OCI-LY7 (cell line): ENCODE results near the gene HDHD5. TPM values are rescaled to one million over a fixed set of nuclear protein-coding genes. Genes with fewer than 3 reads are reported as not detected.

Source experiments
- Bru-seq: library from RNA; stranded (reverse); fragments of 400-500 nt; gene quantifications from one replicate; lab custom pipeline; 2021; lab: Mats Ljungman, UMichigan
- BruChase-seq, 2 experiments: library from RNA; stranded (reverse); fragments of 400-500 nt; gene quantifications; one replicate each; lab custom pipeline; 2021; lab: Mats Ljungman, UMichigan
- BruUV-seq: library from RNA; stranded (reverse); fragments of 400-500 nt; replicated peaks from 2 replicates; lab custom pipeline; 2021; lab: Mats Ljungman, UMichigan
- CTCF ChIA-PET: fragments of 300-600 bp; sonication (Branson Sonifier 250); formaldehyde crosslinking; loops from one replicate; lab custom pipeline; 2022; ENCODE audit warnings: antibody characterized with exemption; ENCODE audit not compliant: unreplicated experiment; lab: Charles Lee
- POLR2A ChIA-PET: fragments of 300-600 bp; sonication (Branson Sonifier 250); formaldehyde crosslinking; loops from one replicate; lab custom pipeline; 2022; ENCODE audit warnings: antibody characterized with exemption; lab: Charles Lee
- DNase-seq: peaks from one replicate; pipeline ENCODE4 v3.0.0-alpha.2; 2015; ENCODE audit warnings: low spot score
- H2AFZ ChIP-seq: fragments of 200-600 bp; sonication (generic), shearing (Covaris generic); 2 replicates; pipeline ENCODE4 v1.6.1; 2014; ENCODE audit warnings: mild to moderate bottlenecking, antibody characterized with exemption, low read length, moderate library complexity
- H3K27ac ChIP-seq: fragments of 200-600 bp; sonication (generic); 2 replicates; pipeline ENCODE4 v1.5.1; 2014; ENCODE audit warnings: mixed run types, low read depth, mild to moderate bottlenecking, moderate library complexity, low read length, inconsistent platforms; ENCODE audit not compliant: poor library complexity, severe bottlenecking
- H3K36me3 ChIP-seq: fragments of 200-600 bp; sonication (generic); 2 replicates; pipeline ENCODE4 v1.6.1; 2014; ENCODE audit warnings: mild to moderate bottlenecking, antibody characterized with exemption, low read length, moderate library complexity, mixed read lengths; ENCODE audit not compliant: insufficient read depth
- H3K4me1 ChIP-seq: fragments of 200-600 bp; sonication (generic); 2 replicates; pipeline ENCODE4 v1.5.1; 2014; ENCODE audit warnings: mild to moderate bottlenecking, low read length; ENCODE audit not compliant: insufficient read depth, poor library complexity, severe bottlenecking
- H3K4me2 ChIP-seq: fragments of 200-600 bp; sonication (generic); 2 replicates; pipeline ENCODE4 v1.6.1; 2014; ENCODE audit warnings: mild to moderate bottlenecking, low read length
- H3K4me3 ChIP-seq: fragments of 200-600 bp; sonication (generic); 2 replicates; pipeline ENCODE4 v1.5.1; 2014; ENCODE audit warnings: mild to moderate bottlenecking, low read depth, low read length; ENCODE audit not compliant: poor library complexity, severe bottlenecking
- H3K79me2 ChIP-seq: fragments of 200-600 bp; sonication (generic); 2 replicates; pipeline ENCODE4 v1.6.1; 2016; ENCODE audit warnings: low read depth, mild to moderate bottlenecking, low read length, moderate library complexity, mixed read lengths; ENCODE audit not compliant: insufficient read depth
- H3K9me2 ChIP-seq: fragments of 200-600 bp; sonication (generic); 2 replicates; pipeline ENCODE4 v1.6.1; 2016; ENCODE audit warnings: mild to moderate bottlenecking, low read length, mixed read lengths; ENCODE audit not compliant: insufficient read depth
- H3K9me3 ChIP-seq: fragments of 200-600 bp; sonication (generic); 2 replicates; pipeline ENCODE4 v1.6.1; 2014; ENCODE audit warnings: mild to moderate bottlenecking, mixed run types, low read length, mixed read lengths
- H4K20me1 ChIP-seq: fragments of 200-600 bp; sonication (generic); 2 replicates; pipeline ENCODE4 v1.6.1; 2014; ENCODE audit warnings: mild to moderate bottlenecking, antibody characterized with exemption, low read length, moderate library complexity, mixed read lengths; ENCODE audit not compliant: insufficient read depth
- EZH2phosphoT487 ChIP-seq: fragments of 200-600 bp; sonication (generic); IDR thresholded peaks from 2 replicates; pipeline ENCODE4 v1.6.1; 2018; ENCODE audit warnings: low read depth, borderline replicate concordance, mild to moderate bottlenecking, mixed run types, antibody characterized with exemption, low read length, moderate library complexity, mixed read lengths
- intact Hi-C: fragments of 100-400 bp; cut with micrococcal nuclease; formaldehyde crosslinking; loops from one replicate; pipeline ENCODE4 v1.10.0; 2022; ENCODE audit not compliant: unreplicated experiment
- long read RNA-seq: library from polyadenylated mRNA; stranded (forward); transcript quantifications from one replicate; pipeline ENCODE4 v2.0.0, GENCODE V29; 2022
- total RNA-seq, 2 experiments: library from RNA; depleted of rRNA in 1 of 2; stranded (reverse); fragments of >200 nt in 1 of 2; shearing (Covaris generic) in 1 of 2; gene quantifications; 2 replicates each; pipeline ENCODE4 v1.2.3, GENCODE V29; 2014 to 2022
- TF ChIP-seq, protein P1 (sequence below): fragments of 200-600 bp; sonication (generic); conservative IDR thresholded peaks from 2 replicates; pipeline ENCODE4 v1.5.1; 2014; ENCODE audit warnings: mild to moderate bottlenecking, antibody characterized with exemption, low read length, moderate library complexity, mixed read lengths

HDHD5 gene
- 77.3 and 84.6 TPM in 2 replicates for total RNA-seq (2014; rRNA removed; shearing (Covaris generic))
- total RNA-seq (2022) = 60.3 and 77.4 TPM in 2 replicates
- Bru-seq, nascent RNA = percentile 63 among the genes with signal in this experiment
- BruChase-seq, experiment 1, labeled RNA remaining after a 6-hour chase = percentile 71 among the genes with signal in this experiment
- percentile 67 among the genes with signal in this experiment for BruChase-seq, experiment 2, labeled RNA remaining after a 2-hour chase
- long read RNA-seq, transcript HDHD5-202 (8 exons, 1,799 nt) = major isoform, 285 of 344 reads
- long read RNA-seq, partial matches to known transcripts = 9 of 344 reads
- long read RNA-seq, other reads (novel, unspliced or antisense) = 50 of 344 reads

DNA sequence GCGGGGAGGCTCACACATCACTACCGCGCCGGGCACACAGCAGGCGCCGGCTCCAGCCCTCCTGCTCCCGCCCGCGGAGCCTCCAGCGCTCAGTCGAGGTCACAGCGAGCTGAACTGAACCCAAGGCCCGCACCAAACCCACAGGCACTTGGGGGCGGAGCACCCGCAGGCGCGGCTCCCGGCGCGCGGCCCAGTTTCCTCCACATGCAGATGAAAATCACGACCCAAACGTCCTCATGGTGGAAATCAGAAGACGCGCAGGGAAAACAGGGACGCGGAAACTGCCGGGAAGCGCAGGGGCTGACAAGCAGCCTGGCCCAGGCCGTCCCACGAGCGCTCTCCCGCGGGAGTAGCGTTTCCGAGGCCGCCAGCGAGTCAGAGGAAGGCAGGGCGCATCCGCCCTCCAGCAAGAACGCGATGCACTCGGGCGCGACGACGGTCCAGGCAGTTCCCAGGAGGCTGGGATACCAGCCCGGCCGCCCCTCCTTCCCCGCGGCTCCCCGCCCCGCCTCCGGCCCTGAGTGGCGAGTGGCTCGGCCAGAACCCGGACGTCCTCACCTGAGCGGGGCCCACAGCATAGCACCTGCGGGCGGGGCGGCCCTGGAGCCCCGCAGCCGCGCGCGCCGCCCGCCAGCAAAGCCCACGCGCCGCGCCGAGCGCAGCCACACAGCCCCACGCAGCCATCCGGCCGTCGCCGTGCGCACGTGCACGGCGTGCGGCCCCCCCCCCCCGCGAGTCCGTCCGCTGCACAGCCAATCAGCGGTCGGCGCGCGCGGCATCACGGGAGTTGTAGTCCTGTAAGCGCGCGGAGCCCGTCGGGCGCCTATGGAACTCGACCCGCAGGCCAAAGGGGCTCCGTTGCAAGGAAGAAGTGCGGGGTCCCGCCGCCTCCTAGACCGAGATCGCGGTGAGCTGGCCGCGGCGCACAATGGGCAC, at the start of gene HDHD5:
HDHD5 (minus strand) TSS at position 710 of the 936 bp plus-strand sequence; CDS start at position 684, 26 bp downstream.
- TF ChIP-seq, protein P1, sequence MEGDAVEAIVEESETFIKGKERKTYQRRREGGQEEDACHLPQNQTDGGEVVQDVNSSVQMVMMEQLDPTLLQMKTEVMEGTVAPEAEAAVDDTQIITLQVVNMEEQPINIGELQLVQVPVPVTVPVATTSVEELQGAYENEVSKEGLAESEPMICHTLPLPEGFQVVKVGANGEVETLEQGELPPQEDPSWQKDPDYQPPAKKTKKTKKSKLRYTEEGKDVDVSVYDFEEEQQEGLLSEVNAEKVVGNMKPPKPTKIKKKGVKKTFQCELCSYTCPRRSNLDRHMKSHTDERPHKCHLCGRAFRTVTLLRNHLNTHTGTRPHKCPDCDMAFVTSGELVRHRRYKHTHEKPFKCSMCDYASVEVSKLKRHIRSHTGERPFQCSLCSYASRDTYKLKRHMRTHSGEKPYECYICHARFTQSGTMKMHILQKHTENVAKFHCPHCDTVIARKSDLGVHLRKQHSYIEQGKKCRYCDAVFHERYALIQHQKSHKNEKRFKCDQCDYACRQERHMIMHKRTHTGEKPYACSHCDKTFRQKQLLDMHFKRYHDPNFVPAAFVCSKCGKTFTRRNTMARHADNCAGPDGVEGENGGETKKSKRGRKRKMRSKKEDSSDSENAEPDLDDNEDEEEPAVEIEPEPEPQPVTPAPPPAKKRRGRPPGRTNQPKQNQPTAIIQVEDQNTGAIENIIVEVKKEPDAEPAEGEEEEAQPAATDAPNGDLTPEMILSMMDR = no peak
- TF ChIP-seq EZH2phosphoT487 = no peak
- POLR2A ChIA-PET = interaction anchor here (0.7 to 2.3 kb wide), 4 partner anchors 13 to 59 kb away, joined by 3 to 9 read pairs (median 4); no protein-coding TSS in a partner anchor
- Histone ChIP-seq H3K79me2 (peaks cover 48% of the 10 kb centered on the region), H3K4me1 (peaks cover 26% of the 10 kb centered on the region), H3K27ac (peak within 1 kb of the TSS; percentile 47), H3K4me2 (peak within 1 kb of the TSS; percentile 94), H3K9me3 (no peaks in the 10 kb centered on the region), H3K36me3 (peaks cover 15% of the 10 kb centered on the region; the same call in 1 of the 2 replicates), H2AFZ (peak within 1 kb of the TSS; percentile 94), H4K20me1 (peaks cover 11% of the 10 kb centered on the region; the same call in 1 of the 2 replicates), H3K4me3 (peak within 1 kb of the TSS; percentile 83), H3K9me2 (no peaks in the 10 kb centered on the region)
- peak; percentile 91 for DNase-seq
- intact Hi-C loops = loop anchor here (2.0 to 5.0 kb wide), 3 partner anchors 42 to 237 kb away; no protein-coding TSS in a partner anchor
- BruUV-seq = no TSS peak
- CTCF ChIA-PET = interaction anchor here (0.6 kb wide), 1 partner anchor 32 kb away, joined by 3 read pairs; no protein-coding TSS in a partner anchor

- POLR2A ChIA-PET = interaction anchor here (0.6 to 0.9 kb wide), 4 partner anchors 16 to 335 kb away, joined by 3 to 6 read pairs (median 4); no protein-coding TSS in a partner anchor
- H3K36me3 ChIP-seq = no peaks in the 10 kb centered on the region
- intact Hi-C loops = loop anchor here (1.0 to 10.0 kb wide), 2 partner anchors 131 to 296 kb away; no protein-coding TSS in a partner anchor
These were observed 46.4 kb upstream of the HDHD5 start for GRCh38 chr22:17205432-17205831.

More at GRCh38 chr22:17205432-17205831, 46.4 kb upstream of the HDHD5 start:
- CTCF ChIA-PET = interaction anchor here (0.6 to 1.4 kb wide), 4 partner anchors 32 to 296 kb away, joined by 3 to 9 read pairs (median 3); no protein-coding TSS in a partner anchor
- no peaks in the 10 kb centered on the region for H4K20me1 ChIP-seq
- DNase-seq = peak; percentile 55
- H3K9me2 ChIP-seq = no peaks in the 10 kb centered on the region
- H3K4me3 ChIP-seq = no peak overlapping the region
- peaks cover 3% of the 10 kb centered on the region for H3K4me1 ChIP-seq
- no TSS peak for BruUV-seq
- H2AFZ ChIP-seq = no peak overlapping the region
- H3K27ac ChIP-seq = no peak overlapping the region
- TF ChIP-seq EZH2phosphoT487 = no peak
- TF ChIP-seq, protein P1 = peak; percentile 72
- H3K4me2 ChIP-seq = no peak overlapping the region
- no peaks in the 10 kb centered on the region for H3K9me3 ChIP-seq
- no peaks in the 10 kb centered on the region for H3K79me2 ChIP-seq
